ENCODE data around the gene TRIM46.
A peak's percentile ranks its signal among the peaks of the same experiment; 100 is the strongest.
"Not testable (repeated sequence)": the region's sequence is repeated elsewhere in the genome, so short reads cannot be mapped to it uniquely, and the experiment has no call there.

Gene TRIM46

GRCh38 chr1:155166471-155167165, 7.0 kb upstream of the TRIM46 start:
- H3K4me3 ChIP-seq (ENCODE audit: low read depth, low read length): no peak overlapping the region
- TF ChIP-seq CTCF (IDR thresholded peaks at IDR 0.05; ENCODE audit: low read depth, low read length): no peak

- peak; percentile 90 for TF ChIP-seq CTCF (IDR thresholded peaks at IDR 0.05; ENCODE audit: low read depth, low read length)
- H3K4me3 ChIP-seq (ENCODE audit: low read depth, low read length): no peak overlapping the region
These were observed 6.2 kb upstream of the TRIM46 start for GRCh38 chr1:155167166-155168104.

- not testable (repeated sequence) for H3K4me3 ChIP-seq (ENCODE audit: low read depth, low read length)
These were observed 5.6 kb upstream of the TRIM46 start for GRCh38 chr1:155168105-155168445.

- H3K4me3 ChIP-seq (ENCODE audit: low read depth, low read length): no peak overlapping the region
- no peak for TF ChIP-seq CTCF (IDR thresholded peaks at IDR 0.05; ENCODE audit: low read depth, low read length)
These were observed 5.0 kb upstream of the TRIM46 start for GRCh38 chr1:155168456-155169210.

GRCh38 chr1:155169541-155169940, 4.1 kb upstream of the TRIM46 start:
- no peak for TF ChIP-seq CTCF (IDR thresholded peaks at IDR 0.05; ENCODE audit: low read depth, low read length)
- no peak overlapping the region for H3K4me3 ChIP-seq (ENCODE audit: low read depth, low read length)

- TF ChIP-seq CTCF (IDR thresholded peaks at IDR 0.05; ENCODE audit: low read depth, low read length): no peak
- H3K4me3 ChIP-seq (ENCODE audit: low read depth, low read length): no peak overlapping the region
These were observed 3.4 kb upstream of the TRIM46 start for GRCh38 chr1:155170101-155170785.

- no peak overlapping the region for H3K4me3 ChIP-seq (ENCODE audit: low read depth, low read length)
These were observed 2.8 kb upstream of the TRIM46 start for GRCh38 chr1:155170806-155171205.

More at GRCh38 chr1:155170806-155171205, 2.8 kb upstream of the TRIM46 start:
- TF ChIP-seq CTCF (IDR thresholded peaks at IDR 0.05; ENCODE audit: low read depth, low read length): no peak

All from WI38 (cell line).